Stimulated activated CD4-positive, alpha-beta T cell treated with anti-CD3 and anti-CD28 coated beads, Interleukin-1b, Interleukin-23, amount 100 ng/mL, for 1 hour (primary cell): Measurements from ENCODE around the gene SMIM23.

Experiments
- DNase-seq, 2 donors: peaks; one replicate each; pipeline ENCODE4 v3.0.0-alpha.2; 2020; ENCODE audit warnings: low read depth in 2 of 2

SMIM23 gene

DNA sequence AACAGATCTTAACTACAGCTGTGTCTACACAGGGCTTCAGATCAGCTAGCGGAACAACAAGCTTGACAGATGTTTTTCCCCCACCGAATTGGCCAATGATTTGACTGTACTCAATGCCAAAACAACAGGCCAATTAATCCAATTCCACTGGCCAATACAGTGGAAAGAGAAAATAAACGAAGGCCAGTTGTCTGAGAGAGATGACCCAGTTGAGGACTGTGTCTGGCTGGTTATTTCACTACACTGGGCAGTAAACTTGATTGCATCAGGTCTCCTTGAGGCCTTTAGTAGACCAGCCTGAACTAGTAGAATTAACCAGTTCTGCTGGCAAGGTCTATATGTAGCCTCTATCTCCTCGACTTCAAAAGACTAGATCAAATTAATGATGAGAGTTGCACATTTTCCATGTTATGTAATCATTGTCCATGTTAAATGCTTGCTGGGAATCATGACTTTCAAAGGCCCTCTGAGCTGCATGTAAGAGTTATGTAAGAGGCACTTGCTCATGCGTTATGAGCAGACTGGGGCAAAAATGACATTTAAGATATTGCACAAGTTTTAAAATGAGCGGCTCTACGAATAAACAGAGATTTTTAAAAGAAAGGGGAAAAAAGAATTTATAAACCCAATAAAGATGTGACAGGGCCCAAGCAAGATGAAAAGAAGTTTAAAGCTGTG, 28.3 kb downstream of the SMIM23 start:
- DNase-seq = no peak

DNA sequence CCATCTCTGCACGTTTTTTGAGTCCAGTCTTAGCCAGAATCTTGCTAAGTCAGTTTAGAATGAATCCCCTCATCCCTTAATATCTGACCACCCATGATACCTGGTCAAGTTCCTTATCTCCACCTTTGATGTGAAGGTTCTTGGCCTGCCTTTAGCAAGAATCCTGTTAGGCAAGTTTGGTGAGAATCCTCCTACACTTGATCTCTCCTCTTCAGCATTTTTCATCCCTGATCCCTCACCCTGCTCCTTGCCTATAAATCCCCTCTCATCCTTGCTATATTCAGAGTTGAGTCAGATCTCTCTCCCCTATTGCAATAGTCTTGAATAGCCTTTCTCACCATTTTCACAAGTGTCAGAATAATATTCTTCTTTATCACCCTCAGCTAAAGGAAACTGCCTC, 31.0 kb downstream of the SMIM23 start:
- no peak for DNase-seq

GRCh38 chr5:171820561-171820960, 34.9 kb downstream of the SMIM23 start:
- DNase-seq = no peak

DNA sequence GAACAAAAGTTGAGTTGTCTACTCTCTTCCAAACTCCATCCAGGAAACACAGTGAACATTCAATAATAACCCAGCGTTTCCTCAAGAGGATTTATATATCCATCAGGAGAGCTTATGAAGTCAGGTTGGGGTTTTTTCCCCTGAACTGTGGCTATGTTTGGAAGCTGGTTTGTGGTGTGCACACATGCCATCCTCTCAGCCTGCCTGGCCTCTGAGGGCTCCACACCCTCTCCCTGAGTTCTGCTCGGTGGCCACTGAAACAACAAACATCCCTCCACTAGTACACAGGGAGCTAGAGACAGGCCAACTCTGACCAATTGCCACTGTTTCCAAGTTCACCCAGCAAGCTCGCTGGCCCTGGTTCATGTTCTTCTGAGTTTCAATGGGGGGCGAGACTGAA, 35.7 kb downstream of the SMIM23 start:
- no peak for DNase-seq

DNA sequence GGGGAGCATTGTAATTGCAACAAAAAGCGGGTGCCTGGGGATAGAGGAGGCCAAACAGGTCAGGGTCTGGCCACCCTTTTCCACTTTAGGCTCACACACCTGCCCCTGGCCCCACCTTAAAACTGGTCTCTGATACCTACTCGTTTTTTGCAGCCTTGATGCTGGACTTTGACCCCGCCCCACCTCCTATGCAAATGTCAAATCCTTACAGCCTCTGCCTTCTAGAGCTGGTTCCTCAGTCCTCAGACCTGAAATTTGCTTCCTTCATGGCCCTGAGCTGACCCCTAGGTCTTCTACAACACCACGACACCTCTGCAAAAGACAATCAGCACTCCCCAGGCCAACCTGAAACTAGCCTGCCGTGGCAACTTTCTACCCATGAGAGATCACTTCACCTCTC, 37.7 kb downstream of the SMIM23 start:
- DNase-seq = no peak

DNA sequence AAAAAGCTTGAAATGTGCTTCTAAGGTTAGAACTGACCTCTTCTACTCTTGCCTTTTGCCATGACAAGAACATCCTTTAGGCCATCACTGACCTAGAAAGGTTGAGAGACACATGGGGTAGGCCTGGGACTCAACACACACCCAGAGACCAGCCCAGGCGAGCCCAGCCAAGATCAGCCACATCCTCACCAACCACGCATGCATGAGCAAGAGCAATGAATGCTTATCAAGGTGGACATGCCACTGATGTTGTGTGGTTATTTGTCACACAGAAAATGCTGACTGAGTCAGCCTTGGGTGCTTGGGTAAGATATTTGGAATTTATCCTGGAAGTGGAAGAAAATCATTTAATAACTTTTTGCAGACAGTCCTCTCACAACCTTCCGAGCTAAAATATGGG, 39.4 kb downstream of the SMIM23 start:
- DNase-seq = no peak

- no peak for DNase-seq
Measured at GRCh38 chr5:171826132-171826531, 40.5 kb downstream of the SMIM23 start.

DNA sequence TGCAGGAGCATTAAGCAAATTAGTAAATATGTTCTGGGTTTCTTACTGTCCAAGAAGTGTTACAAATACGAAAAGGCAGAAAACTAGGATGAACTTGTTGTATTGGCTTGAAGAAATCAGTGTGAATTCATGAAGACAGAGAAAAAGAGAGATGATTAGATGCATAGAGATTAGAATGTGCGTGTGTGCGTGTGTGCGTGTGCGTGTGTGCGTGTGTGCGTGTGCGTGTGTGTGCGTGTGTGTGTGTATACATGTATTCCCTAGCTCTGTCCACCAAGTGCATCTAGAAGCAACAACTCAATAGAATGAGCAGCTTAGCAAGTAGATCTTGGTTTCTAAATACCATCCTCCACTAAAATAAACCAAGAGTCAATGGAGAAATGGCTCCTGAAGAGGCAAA, 41.5 kb downstream of the SMIM23 start:
- DNase-seq = no peak

- no peak for DNase-seq
Measured at GRCh38 chr5:171830686-171831085, 45.1 kb downstream of the SMIM23 start.

GRCh38 chr5:171832775-171833174, 47.2 kb downstream of the SMIM23 start:
- no peak for DNase-seq

DNA sequence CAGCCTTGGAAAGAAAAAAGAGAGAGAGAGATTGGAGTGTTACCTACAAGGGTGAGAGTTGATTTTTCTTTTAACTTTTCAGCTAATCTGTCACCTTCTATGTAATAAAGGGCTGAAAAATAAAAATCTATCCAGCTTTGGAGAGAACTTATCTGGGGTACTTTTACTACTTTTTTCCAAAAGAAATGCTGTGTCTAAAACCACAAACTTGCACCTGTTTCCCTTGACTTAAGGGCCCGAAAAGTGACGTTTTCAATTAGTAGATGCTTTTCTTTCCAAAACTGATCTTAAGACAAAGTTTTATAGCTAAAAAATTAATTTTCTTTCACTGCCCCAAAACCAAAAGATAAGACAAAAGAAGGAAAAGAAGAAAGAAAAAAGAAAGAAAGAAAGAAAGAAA, 48.8 kb downstream of the SMIM23 start:
- DNase-seq = no peak

GRCh38 chr5:171835066-171835465, 49.4 kb downstream of the SMIM23 start:
- DNase-seq = no peak

DNA sequence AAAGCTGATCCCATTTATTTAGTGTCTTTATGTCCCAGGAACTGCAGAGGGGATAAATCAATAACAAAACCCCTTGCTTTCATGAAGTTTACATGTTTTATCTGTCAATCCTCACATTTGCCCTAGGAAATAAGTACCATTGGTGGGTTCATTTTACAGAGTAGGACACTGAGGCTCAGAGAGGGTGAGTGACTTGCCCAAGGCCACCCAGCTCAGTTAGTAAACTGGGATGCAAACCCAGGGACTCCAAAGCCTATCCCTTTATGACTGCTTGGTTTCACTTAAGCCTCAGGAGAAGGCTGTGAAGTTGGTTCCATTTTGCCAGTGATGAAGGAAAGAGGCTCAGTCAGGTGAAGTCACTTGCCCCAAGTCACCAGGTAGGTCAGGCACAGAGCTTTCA, 51.9 kb downstream of the SMIM23 start:
- DNase-seq = no peak

DNA sequence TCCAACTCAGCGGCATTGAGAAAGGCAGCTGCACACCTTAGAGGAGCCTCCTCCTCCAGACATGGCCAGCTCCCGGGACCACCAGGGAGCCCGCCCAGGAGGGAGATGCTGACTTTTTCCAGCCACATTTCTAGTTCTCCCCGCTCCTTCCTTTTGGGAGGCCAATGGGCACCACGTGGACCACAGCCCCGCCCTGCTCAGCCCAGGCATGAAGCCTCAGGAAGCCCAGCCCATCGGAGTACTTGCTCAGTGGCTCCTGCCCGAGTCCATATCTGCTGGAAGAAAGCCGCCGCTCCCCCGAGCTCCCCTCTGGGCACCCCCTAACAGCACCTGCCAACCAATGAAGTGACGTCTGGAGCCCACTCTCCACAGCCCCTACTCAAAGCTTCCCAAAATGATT, 52.4 kb downstream of the SMIM23 start:
- no peak for DNase-seq

- DNase-seq = no peak
Measured at GRCh38 chr5:171839112-171839511, 53.5 kb downstream of the SMIM23 start.

DNA sequence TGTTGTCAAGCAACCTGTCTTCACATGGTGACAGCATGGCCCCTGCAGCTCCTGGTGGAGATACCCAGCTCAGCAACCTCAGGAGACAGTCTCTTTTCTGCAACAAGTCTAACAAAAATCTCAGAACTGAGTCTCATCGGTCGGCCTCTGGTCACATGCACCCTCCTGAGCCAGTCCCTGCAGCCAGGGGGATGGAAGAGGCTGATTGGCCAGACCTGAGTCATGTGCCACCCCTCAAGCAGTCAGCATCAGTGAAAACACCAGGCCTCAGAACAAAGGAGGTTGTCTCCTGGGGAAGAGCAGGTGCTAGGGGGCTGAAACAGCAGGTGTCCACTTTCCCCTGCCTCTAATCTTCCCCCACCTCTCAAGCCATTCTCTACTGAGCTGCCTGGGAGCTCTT, 54.4 kb downstream of the SMIM23 start:
- DNase-seq = no peak
